T-cell (primary cell): ENCODE measurements around the gene ALG10. TPM values are rescaled to one million over a fixed set of nuclear protein-coding genes. Genes with fewer than 3 reads are reported as not detected.
"Not testable (repeated sequence)": the region's sequence is repeated elsewhere in the genome, so short reads cannot be mapped to it uniquely, and the experiment has no call there.

Experiments used
- ATAC-seq, 4 experiments: fragments of 200-7000 bp in 3 of 4; fragments of 150-1000 bp in 1 of 4; cut with Tn5 transposase; replicated peaks in 1 of 4; 1 replicate in 3 of 4; 2 replicates in 1 of 4; pipeline ENCODE4 v1.10.0; 2021; ENCODE audit warnings: moderate library complexity in 3 of 4, mild to moderate bottlenecking in 2 of 4, moderate number of reproducible peaks in 1 of 4
- CTCF ChIA-PET, 2 donors: fragments of 300-600 bp; sonication (Branson Sonifier 250); formaldehyde crosslinking; loops; one replicate each; lab custom pipeline; 2022; ENCODE audit warnings: antibody characterized with exemption in 2 of 2; lab: Charles Lee
- POLR2A ChIA-PET, 2 donors: fragments of 300-600 bp; sonication (Branson Sonifier 250); formaldehyde crosslinking; loops; one replicate each; lab custom pipeline; 2022; ENCODE audit warnings: antibody characterized with exemption in 2 of 2; lab: Charles Lee
- DNase-seq, 35 experiments: peaks; one replicate each; pipeline versions ENCODE4 v3.0.0 to v3.0.0-alpha.2; 2013 to 2023
- H3K27ac ChIP-seq: one replicate; pipeline ENCODE4 v1.5.1; 2013; ENCODE audit warnings: low read length
- H3K27me3 ChIP-seq, 2 experiments: replicated peaks in 1 of 2; 1 replicate in 1 of 2; 2 replicates in 1 of 2; pipeline versions ENCODE4 v1.6.1 to v1.7.0; 2013; ENCODE audit warnings: low read length in 1 of 2, mixed read lengths in 1 of 2; ENCODE audit not compliant: control insufficient read depth in 2 of 2, insufficient read depth in 2 of 2; ENCODE audit errors: extremely low read depth in 1 of 2
- H3K36me3 ChIP-seq, 2 donors: 1 replicate in 1 of 2; 2 replicates in 1 of 2; pipeline versions ENCODE4 v1.6.1 to v1.7.0; 2013; ENCODE audit warnings: low read length in 1 of 2; ENCODE audit not compliant: control insufficient read depth in 2 of 2, insufficient read depth in 1 of 2; ENCODE audit errors: extremely low read depth in 1 of 2
- H3K4me1 ChIP-seq, 2 experiments: 1 replicate in 1 of 2; 2 replicates in 1 of 2; pipeline versions ENCODE4 v1.6.1 to v1.7.0; 2013; ENCODE audit warnings: low read length in 2 of 2, mixed read lengths in 1 of 2; ENCODE audit not compliant: insufficient read depth in 2 of 2, control insufficient read depth in 1 of 2; ENCODE audit errors: extremely low read depth in 1 of 2
- H3K4me3 ChIP-seq, 2 donors: 1 replicate in 1 of 2; 2 replicates in 1 of 2; pipeline versions ENCODE4 v1.5.1 to v1.7.0; 2013; ENCODE audit warnings: mild to moderate bottlenecking in 2 of 2, low read length in 1 of 2, moderate library complexity in 1 of 2; ENCODE audit not compliant: control insufficient read depth in 1 of 2; ENCODE audit errors: extremely low read depth in 1 of 2
- H3K9me3 ChIP-seq: 2 replicates; pipeline ENCODE4 v1.7.0; 2013
- H3K27ac Mint-ChIP-seq, 2 donors: one replicate each; pipeline ENCODE4 v1.8.0; 2020 to 2021; ENCODE audit warnings: mild to moderate bottlenecking in 2 of 2, mixed read lengths in 2 of 2
- H3K27me3 Mint-ChIP-seq, 2 donors: one replicate each; pipeline ENCODE4 v1.8.0; 2021 to 2022; ENCODE audit warnings: mixed read lengths in 2 of 2
- H3K36me3 Mint-ChIP-seq: one replicate; pipeline ENCODE4 v1.8.0; 2021; ENCODE audit warnings: mixed read lengths
- H3K4me1 Mint-ChIP-seq, 3 donors: one replicate each; pipeline ENCODE4 v1.8.0; 2020 to 2022; ENCODE audit warnings: mixed read lengths in 3 of 3, mild to moderate bottlenecking in 1 of 3
- H3K4me3 Mint-ChIP-seq, 3 donors: one replicate each; pipeline ENCODE4 v1.8.0; 2020 to 2022; ENCODE audit warnings: mild to moderate bottlenecking in 3 of 3, mixed read lengths in 3 of 3, moderate library complexity in 3 of 3
- H3K9me3 Mint-ChIP-seq, 3 donors: one replicate each; pipeline ENCODE4 v1.8.0; 2020 to 2022; ENCODE audit warnings: mixed read lengths in 3 of 3
- WGBS: methylation state at CpG from one replicate; pipeline ENCODE4 v1.1.5; 2013; ENCODE audit warnings: missing lambda C conversion rate; ENCODE audit not compliant: insufficient coverage; 5-methylcytosine and 5-hydroxymethylcytosine counted together
- total RNA-seq, 35 experiments: library from RNA in 6 of 35; stranded (reverse) in 6 of 35; fragments of 120-200 nt in 1 of 35; gene quantifications; one replicate each; pipeline versions ENCODE4 v1.2.1 to v1.2.4 and lab custom pipeline; 2013 to 2026

The ALG10 gene
- total RNA-seq, 5 donors from 2014 or later (not counting 1 experiment from before 2014, with no cell fraction given): 11.4 to 19.5 (median 15.7) TPM

DNA sequence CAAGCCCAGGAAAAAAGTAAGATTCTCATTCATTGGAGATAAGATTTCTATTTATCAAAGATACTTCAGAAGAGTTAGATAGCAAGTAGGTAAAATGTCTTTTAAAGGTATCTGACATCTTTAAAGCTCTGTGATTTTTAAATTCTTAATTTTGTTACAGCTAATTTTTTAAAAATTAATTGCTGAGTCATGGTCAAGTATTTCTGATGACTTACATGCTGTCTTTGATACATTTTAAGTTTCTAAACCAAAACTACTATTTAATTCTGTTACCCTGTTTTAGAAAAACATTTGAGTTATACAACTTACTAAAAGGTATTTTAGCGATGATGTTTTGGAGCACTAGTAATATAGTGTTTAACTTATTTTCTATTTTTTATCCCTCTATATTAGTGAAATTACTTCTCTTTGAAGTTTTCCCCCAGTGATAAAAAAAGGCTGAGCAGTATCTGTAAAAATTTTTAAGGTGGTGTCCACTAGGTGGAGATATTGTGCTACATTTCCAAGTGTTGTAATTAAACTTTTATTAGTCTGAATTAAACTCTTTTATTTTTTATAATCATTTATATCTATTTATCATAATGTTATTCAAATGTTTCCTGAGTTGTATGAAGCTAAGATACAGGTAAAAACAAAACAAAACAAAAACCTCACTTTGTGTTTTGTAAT lies 11.5 kb downstream of the ALG10 start:
- Histone ChIP-seq H3K4me3 (no peak overlapping the region), H3K36me3 (no peaks in the 10 kb centered on the region), H3K9me3 (no peaks in the 10 kb centered on the region), H3K27me3 (no peaks in the 10 kb centered on the region), H3K4me1 (no peaks in the 10 kb centered on the region), H3K27ac (no peak overlapping the region)
- WGBS: no CpG with 5 or more reads among the region's 1 CpG
- DNase-seq (peak in 1 of 35 experiments; percentile 49), ATAC-seq (no peak)
- Mint-ChIP-seq H3K36me3 (no peaks in the 10 kb centered on the region), H3K4me1 (no peaks in the 10 kb centered on the region), H3K27ac (no peak overlapping the region), H3K4me3 (no peak overlapping the region), H3K27me3 (no peaks in the 10 kb centered on the region), H3K9me3 (no peaks in the 10 kb centered on the region)
- POLR2A ChIA-PET: no interaction called here
- CTCF ChIA-PET: interaction anchor here (1.0 to 2.5 kb wide), 4 partner anchors 11 to 1279 kb away, joined by 4 to 7 read pairs (median 4); partner anchors contain the start of genes ALG10 (in 1 of the 2) and YARS2 (in 1 of the 2)

- POLR2A ChIA-PET, H3K4me1 Mint-ChIP-seq, H3K27ac Mint-ChIP-seq, H3K4me1 ChIP-seq, H3K9me3 ChIP-seq, H3K27ac ChIP-seq, H3K4me3 Mint-ChIP-seq, H3K36me3 Mint-ChIP-seq, ATAC-seq, H3K36me3 ChIP-seq, H3K27me3 Mint-ChIP-seq, DNase-seq, H3K4me3 ChIP-seq, H3K27me3 ChIP-seq, H3K9me3 Mint-ChIP-seq: not testable (repeated sequence)
- CTCF ChIA-PET: interaction anchor here (0.6 to 1.4 kb wide), 2 partner anchors 17 to 1659 kb away, joined by 3 read pairs; no protein-coding TSS in a partner anchor
- WGBS: no CpG with 5 or more reads among the region's 3 CpGs
These were observed 16.1 kb downstream of the ALG10 start for GRCh38 chr12:34038357-34038756.

- Histone ChIP-seq H3K27me3 (peaks cover 0 to 14% of the 10 kb centered on the region in 2 experiments), H3K4me3 (no peak overlapping the region), H3K27ac (no peak overlapping the region), H3K4me1 (no peaks in the 10 kb centered on the region), H3K9me3 (no peaks in the 10 kb centered on the region), H3K36me3 (no peaks in the 10 kb centered on the region)
- POLR2A ChIA-PET: no interaction called here
- Mint-ChIP-seq H3K27ac (no peak overlapping the region), H3K4me1 (no peaks in the 10 kb centered on the region), H3K36me3 (peaks cover 6% of the 10 kb centered on the region), H3K27me3 (peaks cover 7 to 9% of the 10 kb centered on the region in 2 donors), H3K9me3 (peaks cover 6 to 23% (median 21%) of the 10 kb centered on the region in 3 donors), H3K4me3 (no peak overlapping the region)
- CTCF ChIA-PET: no interaction called here
- DNase-seq: no peak
- ATAC-seq: no peak
These were observed 24.3 kb downstream of the ALG10 start for GRCh38 chr12:34046570-34046969.

DNA sequence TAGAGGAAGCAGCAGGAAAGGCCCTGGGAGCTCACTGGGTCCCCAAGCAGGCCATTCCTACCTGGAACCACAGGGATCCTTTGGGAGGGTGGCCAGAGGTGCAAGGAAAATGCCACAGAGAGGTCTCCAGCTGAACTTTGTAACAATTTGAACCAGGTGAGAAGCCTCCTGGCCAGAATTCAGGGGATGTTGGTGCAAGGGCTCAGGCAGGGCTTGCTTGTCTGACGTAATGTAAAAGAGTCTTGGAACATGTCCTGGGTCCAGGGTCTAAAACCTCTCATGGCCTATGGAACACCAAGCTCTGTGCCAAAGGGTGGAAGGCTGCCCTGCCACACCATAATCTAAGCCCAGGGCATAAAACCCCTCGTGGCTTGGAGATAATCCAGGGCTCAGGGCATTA lies 25.6 kb downstream of the ALG10 start:
- H3K4me3 ChIP-seq, H3K4me1 ChIP-seq, H3K36me3 Mint-ChIP-seq, H3K36me3 ChIP-seq, H3K4me3 Mint-ChIP-seq, H3K27ac ChIP-seq, H3K27me3 Mint-ChIP-seq, H3K4me1 Mint-ChIP-seq, H3K27ac Mint-ChIP-seq, POLR2A ChIA-PET, ATAC-seq, H3K9me3 ChIP-seq, DNase-seq, CTCF ChIA-PET: not testable (repeated sequence)
- H3K9me3 Mint-ChIP-seq: peaks cover 9 to 29% (median 28%) of the 10 kb centered on the region in 3 donors
- H3K27me3 ChIP-seq: peaks cover 0 to 14% of the 10 kb centered on the region in 2 experiments
- WGBS: 100% methylated on average over 1 of the region's 2 CpGs

- no peak for DNase-seq
- Histone ChIP-seq H3K27me3 (peaks cover 0 to 14% of the 10 kb centered on the region in 2 experiments), H3K27ac (no peak overlapping the region), H3K36me3 (no peaks in the 10 kb centered on the region), H3K4me1 (no peaks in the 10 kb centered on the region), H3K9me3 (no peaks in the 10 kb centered on the region), H3K4me3 (no peak overlapping the region)
- ATAC-seq: no peak
- ChIA-PET CTCF (no interaction called here), POLR2A (no interaction called here)
- H3K9me3 Mint-ChIP-seq: peaks cover 9 to 34% (median 29%) of the 10 kb centered on the region in 3 donors
- peaks cover 6% of the 10 kb centered on the region for H3K36me3 Mint-ChIP-seq
- H3K4me3 Mint-ChIP-seq: no peak overlapping the region
- H3K27ac Mint-ChIP-seq: peak overlapping the region in 1 of 2 donors; percentile 72
- H3K4me1 Mint-ChIP-seq: no peaks in the 10 kb centered on the region
- H3K27me3 Mint-ChIP-seq: peaks cover 7 to 9% of the 10 kb centered on the region in 2 donors
- 94% methylated on average over 2 of the region's 2 CpGs for WGBS
These were observed 26.4 kb downstream of the ALG10 start for GRCh38 chr12:34048714-34049113.

GRCh38 chr12:34051486-34051885 lies 29.2 kb downstream of the ALG10 start:
- peaks cover 8 to 10% (median 10%) of the 10 kb centered on the region in 3 donors for H3K4me1 Mint-ChIP-seq
- no peak for ATAC-seq
- H3K9me3 ChIP-seq: no peaks in the 10 kb centered on the region
- no peak overlapping the region for H3K27ac Mint-ChIP-seq
- DNase-seq: no peak
- POLR2A ChIA-PET: no interaction called here
- H3K4me3 ChIP-seq: no peak overlapping the region
- H3K27ac ChIP-seq: no peak overlapping the region
- H3K4me1 ChIP-seq: no peaks in the 10 kb centered on the region
- peaks cover 7 to 9% of the 10 kb centered on the region in 2 donors for H3K27me3 Mint-ChIP-seq
- no peaks in the 10 kb centered on the region for H3K36me3 ChIP-seq
- peaks cover 0 to 14% of the 10 kb centered on the region in 2 experiments for H3K27me3 ChIP-seq
- H3K4me3 Mint-ChIP-seq: no peak overlapping the region
- WGBS: no CpG with 5 or more reads among the region's 1 CpG
- H3K36me3 Mint-ChIP-seq: peaks cover 6% of the 10 kb centered on the region
- CTCF ChIA-PET: no interaction called here
- peaks cover 9 to 34% (median 29%) of the 10 kb centered on the region in 3 donors for H3K9me3 Mint-ChIP-seq
